ENCODE measurements around the gene KLHL9. TPM values are rescaled to one million over a fixed set of nuclear protein-coding genes. Genes with fewer than 3 reads are reported as not detected.

The KLHL9 gene
- total RNA-seq, 4 donors from 2014 or later, result 12.0 to 17.2 (median 13.9) TPM

DNA sequence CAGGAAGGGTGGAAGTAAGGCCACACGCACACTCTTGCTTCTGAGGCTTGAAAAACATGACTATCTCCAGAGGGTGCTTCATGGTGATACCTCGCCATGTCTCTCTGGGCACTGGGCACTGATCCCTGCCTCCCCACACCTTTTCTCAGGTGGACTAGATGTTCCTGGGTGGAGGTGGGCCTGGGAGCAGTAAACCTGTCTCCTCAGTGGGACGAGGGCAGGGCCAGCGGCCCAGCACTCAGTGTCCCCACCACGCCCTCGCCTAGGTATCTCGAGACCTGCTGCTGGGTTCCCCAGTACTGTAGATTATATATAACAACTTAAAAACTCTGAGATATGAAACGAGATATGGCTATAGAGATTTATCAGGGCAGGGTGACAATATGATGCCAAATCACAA lies 27.1 kb upstream of the KLHL9 start:
- WGBS, result 90% methylated on average over 8 of the region's 8 CpGs
- no peak for DNase-seq (ENCODE audit: low spot score in 2 of 2)
- no peaks in the 10 kb centered on the region for H3K4me1 ChIP-seq
- H3K9me3 ChIP-seq, result no peaks in the 10 kb centered on the region
- TF ChIP-seq POLR2AphosphoS5 (IDR thresholded peaks at IDR 0.05), result no peak
- no peak for TF ChIP-seq EP300 (IDR thresholded peaks at IDR 0.05)
- TF ChIP-seq CTCF (IDR thresholded peaks at IDR 0.05), result no peak
- no peak for TF ChIP-seq POLR2A (IDR thresholded peaks at IDR 0.05)
- H3K27ac ChIP-seq, result no peak overlapping the region
- peaks cover 4% of the 10 kb centered on the region for H3K27me3 ChIP-seq
- no peaks in the 10 kb centered on the region for H3K36me3 ChIP-seq
- no peak overlapping the region for H3K4me3 ChIP-seq

DNA sequence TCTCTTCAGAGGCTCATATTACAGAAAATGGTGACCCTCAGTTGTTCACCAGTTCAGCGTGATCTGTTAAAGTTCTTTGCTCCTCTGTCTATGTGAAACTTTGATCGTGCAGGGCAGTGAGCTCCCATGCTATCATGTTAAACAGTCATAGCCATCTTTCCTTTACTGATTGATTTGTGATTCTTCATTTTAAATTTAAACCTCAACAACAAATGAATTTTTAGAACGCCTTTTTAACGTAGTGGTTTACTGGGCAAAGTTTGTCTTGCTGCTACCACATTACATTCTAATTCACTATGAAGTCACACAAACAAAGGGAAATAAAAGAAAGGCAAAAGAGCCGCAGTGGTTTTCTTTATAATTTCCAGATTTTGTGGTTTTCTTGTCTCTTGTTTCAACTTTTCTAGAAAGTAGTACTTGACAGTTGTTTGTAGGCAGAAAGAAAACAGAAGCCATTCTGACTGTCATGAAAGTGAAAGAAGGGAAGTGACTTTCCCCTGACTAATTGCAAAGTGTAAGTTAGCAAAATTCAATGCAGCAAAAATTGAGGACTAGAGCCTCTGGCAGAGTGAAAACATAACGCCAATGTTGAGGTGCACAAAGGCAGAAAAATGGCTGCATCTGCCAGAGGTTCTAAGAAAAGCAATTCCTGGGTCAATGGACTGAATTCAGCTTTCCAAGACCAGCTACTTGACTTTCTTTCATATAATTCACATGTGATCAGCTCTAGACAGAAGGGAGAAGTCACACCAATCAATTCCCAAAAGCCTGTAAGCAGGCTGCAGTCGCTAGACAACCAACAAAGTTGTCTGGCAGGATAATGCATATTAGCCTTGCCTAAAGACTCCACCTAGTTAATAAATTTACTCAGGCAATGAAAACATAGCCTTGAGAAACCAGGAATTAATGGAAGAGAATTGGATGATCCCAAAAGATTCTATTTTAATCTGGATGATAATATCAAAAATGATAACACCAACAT lies 22.6 kb upstream of the KLHL9 start:
- no peaks in the 10 kb centered on the region for H3K27me3 ChIP-seq
- no peaks in the 10 kb centered on the region for H3K9me3 ChIP-seq
- H3K4me1 ChIP-seq, result no peaks in the 10 kb centered on the region
- no peak for DNase-seq (ENCODE audit: low spot score in 2 of 2)
- no peak overlapping the region for H3K4me3 ChIP-seq
- H3K36me3 ChIP-seq, result no peaks in the 10 kb centered on the region
- TF ChIP-seq CTCF (IDR thresholded peaks at IDR 0.05), result no peak
- TF ChIP-seq POLR2AphosphoS5 (IDR thresholded peaks at IDR 0.05), result no peak
- TF ChIP-seq POLR2A (IDR thresholded peaks at IDR 0.05), result no peak
- TF ChIP-seq EP300 (IDR thresholded peaks at IDR 0.05), result no peak
- 53% methylated on average over 7 of the region's 7 CpGs for WGBS
- no peak overlapping the region for H3K27ac ChIP-seq

GRCh38 chr9:21350787-21351186 lies 15.6 kb upstream of the KLHL9 start, which contains the start of gene IFNA6:
IFNA6 (minus strand) TSS chr9:21350887; CDS start chr9:21350887, 0 bp downstream.
- WGBS, result 79% methylated on average over 1 of the region's 1 CpG
- DNase-seq (ENCODE audit: low spot score in 2 of 2), result no peak

GRCh38 chr9:21348430-21348970 lies 13.3 kb upstream of the KLHL9 start:
- DNase-seq (ENCODE audit: low spot score in 2 of 2), result no peak
- H3K27ac ChIP-seq, result no peak overlapping the region
- TF ChIP-seq EP300 (IDR thresholded peaks at IDR 0.05), result no peak
- TF ChIP-seq POLR2A (IDR thresholded peaks at IDR 0.05), result no peak
- no peak for TF ChIP-seq CTCF (IDR thresholded peaks at IDR 0.05)
- TF ChIP-seq POLR2AphosphoS5 (IDR thresholded peaks at IDR 0.05), result no peak
- WGBS, result 57% methylated on average over 3 of the region's 3 CpGs
- no peaks in the 10 kb centered on the region for H3K36me3 ChIP-seq
- peaks cover 12% of the 10 kb centered on the region for H3K27me3 ChIP-seq
- H3K4me3 ChIP-seq, result no peak overlapping the region
- no peaks in the 10 kb centered on the region for H3K4me1 ChIP-seq
- H3K9me3 ChIP-seq, result no peaks in the 10 kb centered on the region

More at GRCh38 chr9:21350787-21351186, 15.6 kb upstream of the KLHL9 start, which contains the start of gene IFNA6:
- TF ChIP-seq CTCF (IDR thresholded peaks at IDR 0.05) (no peak), EP300 (IDR thresholded peaks at IDR 0.05) (no peak), POLR2AphosphoS5 (IDR thresholded peaks at IDR 0.05) (no peak)
- Histone ChIP-seq H3K36me3 (no peaks in the 10 kb centered on the region), H3K9me3 (no peaks in the 10 kb centered on the region), H3K4me3 (no peak within 1 kb of the TSS), H3K4me1 (no peaks in the 10 kb centered on the region), H3K27me3 (peaks cover 8% of the 10 kb centered on the region), H3K27ac (no peak within 1 kb of the TSS)

GRCh38 chr9:21340735-21341134 lies 5.5 kb upstream of the KLHL9 start:
- no peaks in the 10 kb centered on the region for H3K9me3 ChIP-seq
- no peak overlapping the region for H3K4me3 ChIP-seq
- H3K27ac ChIP-seq, result no peak overlapping the region
- WGBS, result 90% methylated on average over 4 of the region's 4 CpGs
- no peak for DNase-seq (ENCODE audit: low spot score in 2 of 2)
- peaks cover 7% of the 10 kb centered on the region for H3K4me1 ChIP-seq
- TF ChIP-seq POLR2AphosphoS5 (IDR thresholded peaks at IDR 0.05) (no peak), POLR2A (IDR thresholded peaks at IDR 0.05) (no peak), EP300 (IDR thresholded peaks at IDR 0.05) (no peak), CTCF (IDR thresholded peaks at IDR 0.05) (no peak)
- H3K36me3 ChIP-seq, result no peaks in the 10 kb centered on the region
- H3K27me3 ChIP-seq, result peaks cover 7% of the 10 kb centered on the region

Data from suprapubic skin (tissue), 4 donors.